HG03571 (cell line): ENCODE data around the gene TCF23.

Experiments used
- ATAC-seq: cut with Tn5 transposase; IDR thresholded peaks from one replicate; pipeline ENCODE4 v1.9.1; 2021; ENCODE audit not compliant: unreplicated experiment

TCF23 gene

GRCh38 chr2:27128668-27129571, 19.9 kb upstream of the TCF23 start:
- ATAC-seq = no peak

GRCh38 chr2:27130396-27130795, 18.4 kb upstream of the TCF23 start:
- ATAC-seq = no peak

GRCh38 chr2:27131429-27131828, 17.4 kb upstream of the TCF23 start:
- no peak for ATAC-seq

- ATAC-seq = no peak
Measured at GRCh38 chr2:27133195-27133875, 15.5 kb upstream of the TCF23 start.

- peak; percentile 85 for ATAC-seq
Measured at GRCh38 chr2:27133905-27134780, 14.7 kb upstream of the TCF23 start, which contains the start of gene PREB. Gene PREB, minus strand, starts transcription at chr2:27134636. Its CDS starts 215 bp downstream, at chr2:27134421.

- no peak for ATAC-seq
Measured at GRCh38 chr2:27134781-27135477, 13.9 kb upstream of the TCF23 start.

GRCh38 chr2:27135478-27135955, 13.3 kb upstream of the TCF23 start:
- no peak for ATAC-seq

GRCh38 chr2:27136751-27137150, 12.1 kb upstream of the TCF23 start:
- ATAC-seq = no peak

GRCh38 chr2:27137322-27137935, 11.4 kb upstream of the TCF23 start:
- ATAC-seq = no peak

- ATAC-seq = no peak
Measured at GRCh38 chr2:27138111-27138510, 10.7 kb upstream of the TCF23 start.

GRCh38 chr2:27139310-27139709, 9.5 kb upstream of the TCF23 start, which contains the start of gene PRR30:
Gene PRR30, minus strand, starts transcription at chr2:27139410. Its CDS starts 1,081 bp downstream, at chr2:27138329.
- ATAC-seq = no peak

- ATAC-seq = no peak
Measured at GRCh38 chr2:27143285-27143684, 5.5 kb upstream of the TCF23 start.

- no peak for ATAC-seq
Measured at GRCh38 chr2:27145682-27146081, 3.1 kb upstream of the TCF23 start.

GRCh38 chr2:27147935-27148334, 869 bp upstream of the TCF23 start:
- ATAC-seq = no peak

- ATAC-seq = no peak
Measured at GRCh38 chr2:27149570-27150405, 984 bp downstream of the TCF23 start.

- ATAC-seq = no peak
Measured at GRCh38 chr2:27150639-27151230, 1.9 kb downstream of the TCF23 start.

- no peak for ATAC-seq
Measured at GRCh38 chr2:27152102-27152795, 3.4 kb downstream of the TCF23 start.
